Measurements from ENCODE around the gene AGAP3.

AGAP3 gene

DNA sequence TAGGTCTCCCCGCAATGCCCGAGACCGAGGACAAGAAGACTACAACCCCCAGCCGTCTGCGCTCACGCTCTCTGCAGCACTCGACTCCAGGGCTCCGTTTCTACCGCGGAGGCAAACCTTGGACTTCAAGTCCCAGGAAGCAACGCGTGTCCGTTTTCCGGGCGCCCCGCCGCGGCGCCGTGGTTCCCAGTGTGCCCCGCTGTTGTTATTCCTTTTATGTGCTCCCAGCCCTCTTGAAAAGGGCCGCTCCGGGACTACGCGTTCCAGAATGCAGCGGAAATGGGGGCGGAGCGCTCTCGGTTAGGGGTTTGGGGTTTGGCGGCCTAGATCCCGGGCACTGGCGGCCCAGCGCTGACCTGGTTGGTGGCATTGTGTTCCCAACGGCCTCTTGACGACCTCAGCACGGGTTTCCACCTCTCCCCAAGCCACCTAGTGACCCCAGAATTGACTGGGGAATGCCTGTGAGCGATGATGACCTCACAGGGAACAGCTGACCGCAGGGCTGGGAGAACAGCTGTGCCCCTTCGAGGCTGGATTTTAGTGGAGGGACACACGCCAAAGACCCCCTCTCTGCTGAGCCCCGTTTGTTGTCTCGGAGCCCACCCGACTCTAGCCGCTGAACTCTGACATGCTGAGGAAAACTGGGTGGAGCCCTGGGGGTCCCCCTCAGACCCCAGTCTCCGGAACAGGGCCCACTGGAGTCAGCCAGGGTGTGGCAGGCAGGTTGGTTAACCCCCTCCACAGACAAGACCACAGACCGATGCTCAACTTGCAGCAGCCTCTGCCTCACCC lies 28.1 kb upstream of the AGAP3 start:
- peak; percentile 99 for DNase-seq

- peak; percentile 33 for DNase-seq
Observed at GRCh38 chr7:151058781-151059366, 27.4 kb upstream of the AGAP3 start.

DNA sequence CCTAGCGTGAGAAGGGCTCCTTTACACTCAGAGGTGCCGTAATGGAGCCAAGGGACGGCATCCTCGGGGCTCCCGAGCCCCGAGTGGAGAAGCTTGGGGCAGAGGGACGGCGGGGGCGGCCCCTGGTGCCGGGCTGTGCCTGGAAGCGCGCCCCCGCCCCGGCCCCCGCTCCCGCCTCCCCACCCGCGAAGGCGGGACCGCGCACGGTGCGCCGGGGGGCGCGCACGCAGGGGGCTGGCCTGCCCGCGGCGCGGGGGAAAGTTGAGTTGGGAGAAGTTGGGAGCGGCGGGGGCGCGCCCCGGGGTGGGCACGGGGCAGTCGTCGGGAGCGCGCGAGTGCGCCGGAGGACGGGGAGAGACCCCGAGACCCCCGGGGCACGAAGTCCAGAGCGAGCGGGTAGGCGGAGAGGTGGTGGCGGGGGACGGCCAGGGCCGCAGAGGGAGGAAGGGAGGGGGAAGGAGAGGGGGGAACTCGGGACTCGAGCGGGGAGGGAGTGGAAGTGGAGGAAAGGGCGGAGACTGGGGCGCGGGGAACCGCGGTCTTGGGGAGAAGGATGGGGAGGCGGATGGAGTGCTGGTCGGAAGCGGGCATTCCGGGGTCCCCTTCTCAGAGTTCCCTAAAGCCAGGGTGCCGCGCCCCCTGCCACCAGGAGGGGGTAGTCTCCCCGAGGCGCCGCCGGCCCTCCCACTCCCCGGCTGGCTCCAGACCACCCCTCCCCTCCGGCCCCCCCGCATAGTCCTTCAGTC lies 26.7 kb upstream of the AGAP3 start, which contains the start of gene SLC4A2:
SLC4A2 (plus strand) TSS at position 223 of the 746 bp plus-strand sequence. CDS start 2,399 bp downstream, outside the sequence.
- peak; percentile 63 for DNase-seq

DNA sequence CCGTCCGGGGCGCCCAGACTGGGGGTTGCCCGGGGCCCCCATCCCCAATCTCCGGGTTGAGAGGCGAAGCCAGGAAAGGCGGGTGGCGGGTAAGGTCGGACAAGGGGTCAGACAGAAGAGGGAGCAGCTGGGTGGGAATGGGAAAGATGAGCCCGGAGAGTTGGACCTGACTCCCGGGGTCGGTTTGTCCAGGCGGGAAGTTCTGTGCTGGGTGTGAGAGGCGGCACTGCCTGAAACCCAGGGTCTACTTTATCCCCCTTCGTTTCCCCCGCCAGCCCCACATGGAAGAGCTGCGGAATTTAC lies 26.2 kb upstream of the AGAP3 start:
- DNase-seq = no peak

DNA sequence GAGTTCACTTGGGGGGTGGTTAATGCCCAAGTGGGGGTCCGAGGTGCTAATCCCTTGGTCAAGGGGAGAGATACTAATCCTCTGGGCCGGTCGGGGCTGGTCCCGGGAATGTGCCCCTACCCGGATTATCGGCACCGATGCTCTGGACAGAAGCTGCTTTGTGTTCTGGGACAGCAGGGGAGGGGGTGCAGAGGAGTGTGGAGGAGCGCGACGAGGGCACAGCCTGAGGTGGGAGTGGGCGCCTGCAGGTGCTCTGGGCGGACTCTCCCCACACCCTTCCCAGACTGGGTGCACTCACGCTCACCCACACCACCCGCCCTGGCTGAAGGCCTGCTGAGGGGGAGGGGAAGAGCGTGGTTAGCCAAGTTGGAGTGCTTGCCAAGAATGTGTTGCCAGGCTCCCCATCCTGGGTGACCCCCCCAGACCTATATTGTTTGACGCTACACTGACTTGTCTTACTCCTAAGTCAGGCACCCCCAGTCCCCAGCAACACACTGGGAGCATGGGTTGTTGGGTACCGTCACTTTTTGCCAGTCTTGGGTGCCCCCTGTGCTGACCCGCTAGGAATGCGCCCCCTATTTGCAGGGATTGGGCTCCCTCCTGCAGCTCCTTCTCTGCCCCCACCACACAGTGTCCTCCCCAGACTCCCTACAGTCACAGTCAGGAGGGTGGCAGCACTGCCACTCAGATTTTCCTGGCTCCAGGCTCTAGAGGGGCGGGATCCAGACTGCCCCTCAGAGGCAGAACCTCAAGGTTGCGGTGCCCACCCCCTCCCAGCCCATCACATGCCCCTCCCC lies 25.7 kb upstream of the AGAP3 start:
- DNase-seq = peak; percentile 13

DNA sequence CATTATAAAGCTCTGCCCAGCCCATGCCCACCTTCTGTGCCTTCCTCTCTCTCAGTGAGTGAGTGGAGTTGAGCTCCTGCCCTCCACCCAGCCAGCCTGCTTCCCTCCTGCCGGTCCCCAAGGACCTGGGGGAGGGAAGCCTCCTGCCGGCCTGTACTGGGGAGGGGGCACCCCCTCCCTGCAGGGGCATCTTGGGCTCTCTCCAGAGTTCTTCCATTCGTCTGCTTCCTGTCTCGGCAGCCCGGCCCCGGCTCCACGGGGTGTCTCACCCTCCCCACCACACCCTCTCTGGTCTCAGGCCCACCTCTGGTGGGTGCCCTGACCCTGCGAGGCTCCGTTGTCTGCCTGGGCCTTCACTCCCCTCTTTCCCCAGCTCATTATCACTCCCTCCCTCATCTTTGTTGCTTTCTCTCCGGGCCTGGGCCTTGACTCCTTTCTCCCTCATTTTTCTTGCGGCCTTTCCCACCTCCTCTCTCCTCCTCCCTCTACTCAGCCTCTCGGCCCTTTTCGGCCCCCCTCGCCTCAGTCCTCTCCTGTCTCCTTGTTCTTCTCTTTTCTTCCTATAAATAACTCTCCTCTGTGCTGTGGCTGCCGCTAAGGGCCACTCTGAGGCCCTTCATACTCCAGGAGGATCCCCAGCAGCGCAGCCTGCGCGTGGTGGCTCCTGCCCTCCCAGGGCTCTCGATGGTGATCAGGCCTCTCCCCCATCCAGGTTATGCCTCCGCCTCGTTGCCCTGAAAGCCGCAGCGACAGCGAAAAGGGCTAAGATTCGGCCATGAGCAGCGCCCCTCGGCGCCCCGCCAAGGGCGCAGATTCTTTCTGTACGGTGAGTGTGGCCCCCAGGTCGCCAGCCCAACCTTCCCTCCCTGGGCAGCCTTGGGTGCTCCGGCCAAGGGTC lies 24.8 kb upstream of the AGAP3 start:
- DNase-seq = no peak

DNA sequence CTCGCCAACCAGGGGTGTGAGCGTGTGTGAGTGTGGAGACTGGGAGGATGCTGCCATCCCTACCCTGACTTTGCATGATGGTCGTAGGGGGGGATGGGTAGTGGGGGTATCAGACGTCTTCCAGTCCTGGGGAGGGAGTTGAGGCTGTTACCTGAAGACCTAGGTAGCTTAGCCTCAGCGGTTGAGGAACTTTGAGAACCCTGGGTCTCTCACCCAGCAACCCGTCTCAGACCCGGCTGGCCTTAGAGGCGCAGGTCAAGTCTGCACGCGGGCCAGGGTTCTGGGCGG lies 24.2 kb upstream of the AGAP3 start:
- no peak for DNase-seq

DNA sequence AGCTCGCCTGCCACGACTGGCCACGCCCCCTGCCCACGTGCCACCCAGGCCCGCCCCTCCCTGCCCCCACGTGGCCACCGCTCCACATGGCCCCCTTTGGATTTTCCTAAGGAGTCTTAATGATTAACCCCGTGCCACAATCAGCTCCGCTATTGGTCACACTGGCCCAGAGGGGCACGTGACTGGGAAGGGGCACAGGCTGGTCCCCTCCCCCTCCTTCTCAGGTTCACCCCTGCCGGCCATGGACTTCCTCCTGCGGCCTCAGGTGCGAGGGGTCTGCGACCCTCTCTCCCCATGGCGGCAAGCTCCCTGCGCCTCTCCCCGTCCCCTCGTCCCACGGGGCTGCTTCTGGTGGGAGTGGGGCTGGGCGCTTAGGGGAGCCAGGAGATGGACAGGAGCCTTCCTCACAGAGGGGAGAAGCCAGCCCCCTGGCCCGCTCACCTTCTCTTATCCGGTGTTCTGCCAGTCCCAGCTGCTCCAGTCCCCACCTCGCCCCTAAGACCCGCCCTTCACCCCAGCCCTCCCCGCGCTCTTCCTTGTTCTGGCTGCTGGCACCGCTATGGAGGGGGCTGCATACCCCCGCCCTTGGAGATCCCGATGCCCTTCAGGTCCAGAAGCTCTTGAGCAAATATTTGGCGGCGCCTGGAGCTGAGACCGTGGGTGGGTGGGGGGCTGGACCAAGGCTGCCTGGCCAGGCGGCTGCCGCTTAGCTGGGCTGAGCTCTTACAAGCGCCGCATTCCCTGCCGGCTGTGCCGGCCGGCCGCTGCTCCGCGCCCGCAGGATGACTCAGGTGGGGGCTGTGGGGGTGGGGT lies 23.7 kb upstream of the AGAP3 start:
- no peak for DNase-seq

DNA sequence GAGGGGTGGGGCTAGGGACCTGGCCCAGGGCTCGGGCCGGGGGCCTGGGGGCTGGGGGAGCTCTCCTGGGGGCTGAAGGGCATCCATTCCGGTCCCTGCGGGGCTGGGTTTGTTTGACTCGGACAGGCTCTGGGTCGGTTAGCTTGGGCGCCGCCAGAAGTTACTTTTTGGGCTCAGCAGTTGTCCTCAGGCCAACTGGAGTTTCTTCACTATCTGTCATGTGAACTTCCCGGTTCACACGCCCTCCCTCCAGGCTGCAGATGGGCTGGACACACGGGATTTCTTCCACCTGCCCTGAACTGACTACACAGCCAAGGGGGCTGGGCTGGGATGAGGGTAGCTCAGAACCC lies 23.1 kb upstream of the AGAP3 start:
- DNase-seq = no peak

- DNase-seq = no peak
Observed at GRCh38 chr7:151064454-151064853, 21.8 kb upstream of the AGAP3 start.

GRCh38 chr7:151064993-151065392 lies 21.3 kb upstream of the AGAP3 start:
- DNase-seq = no peak

GRCh38 chr7:151065516-151065915 lies 20.8 kb upstream of the AGAP3 start:
- DNase-seq = no peak

GRCh38 chr7:151066273-151066974 lies 19.9 kb upstream of the AGAP3 start:
- no peak for DNase-seq

DNA sequence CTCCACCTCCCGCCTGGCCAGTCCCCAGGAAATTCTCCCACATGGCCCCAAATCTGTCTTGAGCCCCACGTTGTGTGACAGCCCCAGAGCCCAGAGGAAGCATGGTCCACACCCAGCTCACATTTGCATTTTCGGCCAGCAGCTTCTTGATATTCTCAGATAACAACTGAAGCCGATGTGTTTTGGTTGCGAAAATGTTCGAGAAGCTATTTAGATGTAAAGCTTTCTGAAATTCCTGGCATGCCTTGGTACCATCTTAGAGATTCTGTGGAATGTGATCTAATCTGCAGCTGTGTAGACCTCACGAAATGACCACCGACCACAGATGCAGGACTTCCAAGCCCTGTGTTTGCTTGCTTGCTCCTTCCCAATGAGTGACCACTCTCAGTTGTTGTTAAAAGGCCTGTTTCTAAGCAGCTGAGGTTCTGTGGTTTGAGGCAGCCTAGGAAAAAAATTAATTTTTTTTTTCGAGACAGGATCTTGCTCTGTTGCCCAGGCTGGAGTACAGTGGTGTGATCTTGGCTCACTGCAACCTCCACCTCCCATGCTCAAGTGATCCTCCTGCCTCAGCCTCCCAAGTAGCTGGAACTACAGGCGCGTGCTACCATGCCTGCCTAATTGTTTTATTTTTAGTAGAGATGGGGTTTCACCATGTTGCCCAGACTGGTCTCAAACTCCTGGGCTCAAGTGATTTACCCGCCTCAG lies 18.1 kb upstream of the AGAP3 start:
- DNase-seq = no peak

- DNase-seq = no peak
Observed at GRCh38 chr7:151069841-151070573, 16.3 kb upstream of the AGAP3 start.

DNA sequence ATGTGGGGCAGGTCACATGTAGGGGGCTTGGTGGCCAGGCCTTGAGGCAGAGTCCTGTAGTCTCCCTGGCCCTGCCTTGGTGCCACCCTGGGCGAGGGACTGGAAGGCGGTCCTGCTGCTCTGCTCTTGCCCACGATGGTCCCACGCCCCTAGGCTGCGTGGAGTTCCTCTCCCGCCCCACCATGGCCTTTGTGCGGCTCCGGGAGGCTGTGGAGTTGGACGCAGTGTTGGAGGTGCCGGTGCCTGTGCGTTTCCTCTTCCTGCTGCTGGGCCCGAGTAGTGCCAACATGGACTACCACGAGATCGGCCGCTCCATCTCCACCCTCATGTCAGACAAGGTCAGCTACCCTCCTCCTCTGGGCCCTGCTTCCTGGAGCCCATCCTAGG lies 15.7 kb upstream of the AGAP3 start:
- DNase-seq = no peak

DNA sequence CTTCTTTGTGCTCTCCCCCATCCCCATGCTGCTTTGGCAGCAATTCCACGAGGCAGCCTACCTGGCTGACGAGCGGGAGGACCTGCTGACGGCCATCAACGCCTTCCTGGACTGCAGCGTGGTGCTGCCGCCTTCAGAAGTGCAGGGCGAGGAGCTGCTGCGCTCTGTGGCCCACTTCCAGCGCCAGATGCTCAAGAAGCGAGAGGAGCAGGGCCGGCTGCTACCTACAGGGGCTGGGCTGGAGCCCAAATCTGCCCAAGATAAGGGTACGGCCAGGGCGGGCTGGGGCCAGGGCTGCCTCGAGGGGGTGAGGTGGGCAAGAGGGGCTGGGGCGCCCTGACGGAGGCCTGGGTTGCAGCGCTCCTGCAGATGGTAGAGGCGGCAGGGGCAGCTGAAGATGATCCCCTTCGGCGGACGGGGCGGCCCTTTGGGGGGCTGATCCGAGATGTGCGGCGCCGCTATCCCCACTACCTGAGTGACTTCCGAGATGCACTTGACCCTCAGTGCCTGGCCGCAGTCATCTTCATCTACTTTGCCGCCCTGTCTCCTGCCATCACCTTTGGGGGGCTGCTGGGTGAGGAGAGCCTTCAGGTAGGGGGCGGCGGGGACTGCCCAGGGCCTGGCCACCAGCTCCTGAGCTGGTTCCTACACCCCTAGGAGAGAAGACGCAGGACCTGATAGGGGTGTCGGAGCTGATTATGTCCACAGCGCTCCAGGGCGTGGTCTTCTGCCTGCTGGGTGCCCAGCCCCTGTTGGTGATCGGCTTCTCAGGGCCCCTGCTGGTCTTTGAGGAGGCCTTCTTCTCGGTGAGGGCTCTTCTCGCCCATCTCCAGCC lies 15.0 kb upstream of the AGAP3 start:
- DNase-seq = no peak

- no peak for DNase-seq
Observed at GRCh38 chr7:151073990-151074389, 12.3 kb upstream of the AGAP3 start.

Data from NCI-H146 (cell line).